Measurements from ENCODE around the gene PLCH2. TPM values are rescaled to one million over a fixed set of nuclear protein-coding genes. Genes with fewer than 3 reads are reported as not detected.
"Not testable (repeated sequence)": the region's sequence is repeated elsewhere in the genome, so short reads cannot be mapped to it uniquely, and the experiment has no call there.

PLCH2 gene
- total RNA-seq, 1 donor from 2014 or later = 30.7 TPM

- no peaks in the 10 kb centered on the region for H3K9me3 ChIP-seq
These were observed 20.3 kb upstream of the PLCH2 start for GRCh38 chr1:2455757-2456156.

GRCh38 chr1:2457444-2457843 lies 18.6 kb upstream of the PLCH2 start:
- Histone ChIP-seq H3K27me3 (no peaks in the 10 kb centered on the region), H3K27ac (no peak overlapping the region)
- intact Hi-C loops (cut with DNase I) = no loop called here

More at GRCh38 chr1:2455757-2456156, 20.3 kb upstream of the PLCH2 start:
- Histone ChIP-seq H3K4me1 (peaks cover 5% of the 10 kb centered on the region), H3K27me3 (no peaks in the 10 kb centered on the region), H3K27ac (no peak overlapping the region), H3K4me3 (no peak overlapping the region), H3K36me3 (no peaks in the 10 kb centered on the region)
- no peak for DNase-seq (ENCODE audit: extremely low spot score in 2 of 2)
- no peak for TF ChIP-seq CTCF (IDR thresholded peaks at IDR 0.05)
- no peak for TF ChIP-seq POLR2A (IDR thresholded peaks at IDR 0.05)
- no peak for TF ChIP-seq POLR2AphosphoS5 (IDR thresholded peaks at IDR 0.05; ENCODE audit: insufficient read depth in 1 of 2, low read depth in 1 of 2)
- intact Hi-C loops (cut with DNase I) = no loop called here

GRCh38 chr1:2458687-2459086 lies 17.4 kb upstream of the PLCH2 start:
- intact Hi-C loops (cut with DNase I) = no loop called here
- Histone ChIP-seq H3K4me1 (peaks cover 5% of the 10 kb centered on the region), H3K36me3 (no peaks in the 10 kb centered on the region), H3K4me3 (no peak overlapping the region), H3K27me3 (no peaks in the 10 kb centered on the region), H3K9me3 (no peaks in the 10 kb centered on the region), H3K27ac (no peak overlapping the region)
- DNase-seq (ENCODE audit: extremely low spot score in 2 of 2) = no peak
- TF ChIP-seq CTCF (IDR thresholded peaks at IDR 0.05) (no peak), POLR2AphosphoS5 (IDR thresholded peaks at IDR 0.05; ENCODE audit: insufficient read depth in 1 of 2, low read depth in 1 of 2) (no peak), POLR2A (IDR thresholded peaks at IDR 0.05) (no peak)

More at GRCh38 chr1:2457444-2457843, 18.6 kb upstream of the PLCH2 start:
- no peaks in the 10 kb centered on the region for H3K9me3 ChIP-seq
- H3K36me3 ChIP-seq = no peaks in the 10 kb centered on the region
- no peak overlapping the region for H3K4me3 ChIP-seq
- peaks cover 5% of the 10 kb centered on the region for H3K4me1 ChIP-seq
- no peak for TF ChIP-seq CTCF (IDR thresholded peaks at IDR 0.05)
- TF ChIP-seq POLR2A (IDR thresholded peaks at IDR 0.05) = no peak
- no peak for TF ChIP-seq POLR2AphosphoS5 (IDR thresholded peaks at IDR 0.05; ENCODE audit: insufficient read depth in 1 of 2, low read depth in 1 of 2)
- DNase-seq (ENCODE audit: extremely low spot score in 2 of 2) = no peak

DNA sequence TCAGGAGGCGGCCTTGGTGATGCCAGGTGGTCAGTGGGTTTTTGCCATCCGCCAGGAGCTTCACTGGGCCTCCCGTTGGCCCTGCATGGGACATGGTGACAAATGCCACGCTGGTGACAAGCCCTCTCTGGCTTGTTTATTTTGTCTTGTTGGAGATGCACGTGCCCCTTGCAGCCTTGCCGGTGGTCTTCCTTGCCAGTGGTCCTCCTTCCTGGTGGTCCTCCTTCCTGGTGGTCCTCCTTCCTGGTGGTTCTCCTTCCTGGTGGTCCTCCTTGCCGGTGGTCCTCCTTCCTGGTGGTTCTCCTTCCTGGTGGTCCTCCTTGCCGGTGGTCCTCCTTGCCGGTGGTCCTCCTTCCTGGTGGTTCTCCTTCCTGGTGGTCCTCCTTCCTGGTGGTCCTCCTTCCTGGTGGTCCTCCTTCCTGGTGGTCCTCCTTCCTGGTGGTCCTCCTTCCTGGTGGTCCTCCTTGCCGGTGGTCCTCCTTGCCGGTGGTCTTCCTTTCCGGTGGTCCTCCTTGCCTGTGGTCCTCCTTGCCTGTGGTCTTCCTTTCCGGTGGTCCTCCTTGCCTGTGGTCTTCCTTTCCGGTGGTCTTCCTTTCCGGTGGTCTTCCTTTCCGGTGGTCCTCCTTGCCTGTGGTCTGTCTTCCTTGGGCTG lies 16.9 kb upstream of the PLCH2 start:
- H3K4me1 ChIP-seq = not testable (repeated sequence)

DNA sequence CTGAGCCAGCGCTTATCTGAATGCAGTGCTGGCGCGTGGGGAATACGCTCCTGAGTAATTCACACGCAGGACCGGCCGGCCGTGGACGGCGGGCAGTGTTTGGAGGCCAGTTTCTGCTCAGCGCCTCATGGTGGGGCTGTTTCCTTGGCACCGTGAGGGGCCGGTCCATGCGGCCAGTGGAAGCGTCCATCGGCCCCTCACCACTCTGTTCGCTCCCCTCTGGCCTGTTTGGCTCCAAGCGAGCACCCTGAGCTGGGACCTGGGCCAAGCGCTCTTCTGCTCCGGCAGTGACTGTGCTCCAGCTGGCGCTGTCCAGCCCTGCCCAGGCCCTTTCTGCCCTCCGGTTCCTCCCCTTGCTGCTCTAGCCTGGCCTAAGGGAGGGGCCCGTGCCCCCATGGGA lies 16.3 kb upstream of the PLCH2 start:
- no peaks in the 10 kb centered on the region for H3K9me3 ChIP-seq
- no peak for TF ChIP-seq CTCF (IDR thresholded peaks at IDR 0.05)
- no peak for TF ChIP-seq POLR2AphosphoS5 (IDR thresholded peaks at IDR 0.05; ENCODE audit: insufficient read depth in 1 of 2, low read depth in 1 of 2)
- no peak for TF ChIP-seq POLR2A (IDR thresholded peaks at IDR 0.05)
- DNase-seq (ENCODE audit: extremely low spot score in 2 of 2) = no peak
- H3K4me1 ChIP-seq = peaks cover 7% of the 10 kb centered on the region
- no peak overlapping the region for H3K4me3 ChIP-seq
- no peaks in the 10 kb centered on the region for H3K36me3 ChIP-seq
- H3K27me3 ChIP-seq = no peaks in the 10 kb centered on the region
- H3K27ac ChIP-seq = no peak overlapping the region
- intact Hi-C loops (cut with DNase I) = no loop called here

More for the DNA sequence above, 16.9 kb upstream of the PLCH2 start:
- H3K27ac ChIP-seq; H3K27me3 ChIP-seq; DNase-seq (ENCODE audit: extremely low spot score in 2 of 2); H3K36me3 ChIP-seq; H3K4me3 ChIP-seq; intact Hi-C loops (cut with DNase I); H3K9me3 ChIP-seq: not testable (repeated sequence)
